ENCODE data around the gene SPAG9.

The SPAG9 gene

GRCh38 chr17:50986989-50987660, 133.5 kb downstream of the SPAG9 start:
- no peak for DNase-seq

DNA sequence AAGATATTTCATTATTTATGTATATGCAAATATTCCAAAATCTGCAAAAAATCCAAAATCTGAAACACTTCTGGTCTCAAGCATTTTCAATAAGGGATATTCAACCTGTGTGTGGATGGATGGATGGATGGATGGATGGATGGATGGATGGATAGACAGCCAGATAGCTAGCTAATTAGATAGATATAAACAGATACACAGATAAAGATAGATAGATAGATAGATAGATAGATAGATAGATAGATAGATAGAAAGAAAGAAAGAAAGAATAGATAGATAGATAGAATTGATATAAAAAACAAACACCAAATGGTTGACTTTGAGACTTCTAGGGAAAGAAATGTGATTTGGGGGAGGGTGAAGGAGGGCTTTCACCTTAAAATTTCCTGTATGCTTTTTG, 139.4 kb downstream of the SPAG9 start:
- no peak for DNase-seq

GRCh38 chr17:50979524-50979927, 141.1 kb downstream of the SPAG9 start:
- no peak for DNase-seq

DNA sequence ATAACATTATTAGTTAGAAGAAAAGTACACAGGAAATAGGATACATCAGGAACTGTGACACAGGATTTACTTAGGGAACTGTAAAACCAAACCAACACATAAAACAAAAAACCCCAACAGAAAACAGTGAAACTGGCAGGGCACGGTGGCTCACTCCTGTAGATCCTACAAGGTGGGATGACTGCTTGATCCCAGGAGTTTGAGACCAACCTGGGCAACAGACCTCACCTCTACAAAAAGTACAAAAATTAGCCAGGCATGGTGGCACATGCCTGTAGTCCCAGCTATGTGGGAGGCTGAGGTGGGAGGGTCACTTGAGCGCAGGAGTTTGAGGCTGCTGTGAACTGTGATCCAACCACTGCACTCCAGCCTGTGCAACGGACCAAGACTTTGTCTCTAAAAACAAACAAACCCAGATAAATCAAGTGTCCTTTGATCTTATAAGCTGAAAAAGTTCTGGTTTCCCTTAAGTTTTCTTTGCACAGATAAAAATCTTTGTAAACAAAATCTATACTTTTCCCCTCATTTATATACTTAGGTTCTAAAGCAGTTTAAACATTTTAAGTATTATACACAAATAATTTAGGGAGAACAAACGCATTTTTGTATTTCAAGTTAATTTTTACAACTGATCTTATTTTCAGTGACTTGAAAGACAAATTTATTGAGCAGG, 143.0 kb downstream of the SPAG9 start:
- no peak for DNase-seq

- DNase-seq, result no peak
These were observed 143.7 kb downstream of the SPAG9 start for GRCh38 chr17:50976951-50977472.

DNA sequence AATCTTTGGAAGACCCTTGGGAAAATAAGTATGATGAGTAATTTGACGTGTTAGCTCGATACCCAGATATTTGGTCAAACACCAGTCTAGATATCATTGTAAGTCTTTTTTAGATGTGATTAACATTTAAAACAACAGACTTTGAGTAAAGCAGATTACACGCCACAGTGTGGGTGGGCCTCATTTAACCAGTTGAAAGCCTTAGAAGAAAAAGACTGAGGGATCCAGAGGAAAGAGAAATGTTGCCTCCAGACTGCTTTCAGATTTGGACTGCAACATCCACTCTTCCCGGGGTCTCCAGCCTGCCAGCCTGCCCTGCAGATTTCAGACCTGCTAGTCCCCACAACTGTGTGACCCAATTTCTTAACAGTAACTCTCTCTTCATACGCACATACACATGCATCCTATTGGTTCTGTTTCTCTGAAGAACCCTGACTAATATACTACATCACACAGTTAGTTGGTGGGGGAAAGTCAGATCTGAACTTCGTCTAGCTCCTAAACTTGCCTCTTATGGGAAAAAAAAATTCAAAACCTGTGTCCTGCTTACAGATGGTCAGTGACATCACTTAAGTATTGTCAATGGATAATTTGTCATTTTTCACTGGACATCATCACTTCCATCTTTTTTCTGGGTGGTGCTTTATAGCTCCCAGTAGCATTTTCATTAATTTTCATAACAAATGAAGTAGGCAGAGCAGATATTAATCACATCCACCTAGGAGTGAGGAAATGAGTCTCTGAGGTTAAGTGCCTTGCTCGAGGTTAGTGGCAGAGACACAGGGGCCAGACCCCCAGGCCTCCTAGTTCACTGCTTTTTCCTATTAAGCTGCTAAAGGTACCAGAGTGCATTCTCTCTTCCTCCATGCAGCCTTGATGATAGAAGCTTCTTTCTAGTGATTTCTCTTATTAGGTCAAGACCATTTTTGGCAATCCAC, 146.8 kb downstream of the SPAG9 start:
- DNase-seq, result no peak

DNA sequence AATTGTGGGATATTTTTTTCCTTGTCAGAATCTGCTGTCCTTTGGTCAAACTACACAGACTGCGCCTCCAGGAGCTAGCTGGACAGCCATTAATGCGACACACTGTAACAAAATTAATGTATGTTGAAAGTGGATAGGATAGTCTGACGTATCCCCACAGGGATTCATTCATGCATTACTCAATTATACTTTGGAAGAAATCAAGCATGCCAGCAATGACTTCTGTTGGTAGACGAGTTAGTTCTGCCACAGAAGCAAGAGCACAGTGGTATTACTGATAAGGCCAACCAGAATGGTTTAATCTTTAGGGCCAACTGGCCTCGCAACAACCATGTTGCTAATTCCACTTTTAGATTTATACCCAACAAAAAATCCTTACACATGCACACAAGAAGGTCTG, 148.1 kb downstream of the SPAG9 start:
- DNase-seq, result no peak

- DNase-seq, result no peak
These were observed 152.9 kb downstream of the SPAG9 start for GRCh38 chr17:50967795-50968194.

DNA sequence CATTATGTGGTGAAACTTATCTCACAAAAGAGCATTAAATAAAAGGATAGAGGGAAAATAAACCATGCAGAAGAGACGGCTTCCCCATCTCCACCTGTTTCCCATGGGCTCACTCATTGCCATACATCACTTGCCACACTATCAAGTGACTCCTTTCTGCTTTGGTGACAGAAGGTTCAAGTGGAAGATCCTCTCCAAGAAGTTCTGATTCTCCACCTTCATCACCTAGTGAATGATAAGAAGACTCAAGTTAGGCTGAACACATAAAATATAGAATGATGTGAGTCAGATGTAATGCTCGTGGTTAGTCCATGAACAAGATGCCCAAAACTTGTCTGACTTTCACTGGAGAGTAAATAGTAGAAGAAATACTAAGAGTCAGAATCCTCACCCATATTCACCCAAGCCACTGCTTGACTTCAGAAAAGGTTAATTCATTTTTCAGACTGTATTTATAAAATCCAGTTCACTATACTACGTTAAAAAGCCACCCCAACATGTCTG, 154.5 kb downstream of the SPAG9 start:
- DNase-seq, result no peak

DNA sequence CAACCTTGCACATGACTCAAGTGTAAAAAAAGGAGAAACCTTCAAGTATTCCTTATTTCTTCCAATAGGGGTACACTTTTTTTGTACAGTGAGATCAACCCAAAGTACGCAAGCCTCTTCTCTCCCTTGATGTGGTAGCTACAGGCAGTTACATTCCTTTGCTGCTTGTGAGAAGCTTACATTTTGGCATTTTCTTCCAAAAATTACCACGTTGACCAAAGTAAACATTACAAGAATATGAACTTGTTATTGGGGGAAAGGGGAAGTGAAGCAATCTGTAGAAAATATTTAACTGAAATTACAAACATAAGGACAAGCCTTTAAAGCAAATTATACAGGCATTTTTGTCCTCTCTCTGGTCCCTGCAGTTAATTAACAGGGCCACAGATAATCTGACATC, 157.5 kb downstream of the SPAG9 start:
- no peak for DNase-seq

- no peak for DNase-seq
These were observed 159.1 kb downstream of the SPAG9 start for GRCh38 chr17:50961282-50962220.

GRCh38 chr17:50959341-50959740, 161.3 kb downstream of the SPAG9 start:
- DNase-seq, result no peak

- no peak for DNase-seq
These were observed 162.8 kb downstream of the SPAG9 start for GRCh38 chr17:50957600-50958575.

GRCh38 chr17:50956750-50957523, 163.7 kb downstream of the SPAG9 start:
- peak; percentile 28 for DNase-seq

DNA sequence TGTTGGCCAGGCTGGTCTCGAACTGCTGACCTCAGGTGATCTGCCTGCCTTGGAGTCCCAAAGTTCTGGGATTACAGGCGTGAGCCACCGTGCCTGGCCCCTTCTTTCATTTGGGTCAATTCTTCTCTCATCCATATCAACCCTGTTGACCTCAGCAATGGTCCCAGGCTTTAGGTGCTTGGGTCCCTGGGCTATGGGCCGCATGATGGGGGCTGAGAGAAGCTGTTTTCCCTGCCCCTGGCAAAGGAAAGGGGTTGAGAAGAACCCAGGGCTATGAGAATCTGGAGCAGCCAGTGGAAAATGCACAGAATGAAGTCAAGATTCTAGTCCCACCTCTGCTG, 164.3 kb downstream of the SPAG9 start:
- DNase-seq, result no peak

DNA sequence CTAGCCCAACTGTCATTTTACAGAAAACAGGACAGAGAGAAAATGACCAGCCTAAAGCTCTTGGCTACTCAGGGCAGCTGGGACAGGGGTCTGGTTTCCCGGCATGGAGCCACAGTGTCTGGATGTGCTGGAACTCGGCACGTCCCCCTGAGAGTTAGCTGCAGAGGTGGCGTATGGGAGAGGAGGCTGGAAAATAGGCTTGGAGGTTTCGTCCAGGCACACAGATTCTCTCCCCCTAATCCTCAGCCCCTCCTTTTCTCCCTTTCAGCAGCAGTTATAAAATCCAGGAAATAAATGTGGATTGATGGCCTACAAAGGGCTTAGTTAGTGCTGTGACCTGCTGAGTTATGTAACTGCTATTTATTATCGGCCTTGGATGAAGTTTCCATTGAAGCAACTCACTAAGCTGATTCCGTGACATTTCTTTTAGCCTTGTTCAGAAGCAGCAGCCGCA, 165.0 kb downstream of the SPAG9 start:
- no peak for DNase-seq

GRCh38 chr17:50955160-50955559, 165.5 kb downstream of the SPAG9 start:
- no peak for DNase-seq

DNA sequence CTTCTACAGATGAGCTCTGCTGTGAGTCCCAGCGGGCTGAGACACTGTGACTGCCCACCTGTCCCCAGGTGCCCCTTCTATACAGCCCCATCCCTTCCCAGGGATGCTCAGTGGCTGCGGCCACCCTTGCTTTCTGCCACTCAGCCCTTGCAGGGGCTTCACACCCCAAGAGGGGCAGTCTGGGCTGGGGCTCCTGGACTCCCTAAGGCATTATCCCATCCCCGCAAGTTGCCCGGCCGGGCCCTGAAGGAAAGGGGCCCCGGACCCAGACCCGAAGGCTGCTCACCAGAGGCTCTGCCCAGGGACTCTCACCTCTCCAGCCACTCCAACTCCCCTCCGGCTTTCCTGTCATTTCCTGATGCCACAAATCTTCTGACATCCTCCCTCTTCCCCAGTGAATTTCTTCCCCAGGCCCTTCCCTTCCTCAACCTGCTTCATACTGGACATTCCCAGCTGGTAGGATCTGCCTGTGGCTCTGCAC, 166.0 kb downstream of the SPAG9 start:
- no peak for DNase-seq

DNA sequence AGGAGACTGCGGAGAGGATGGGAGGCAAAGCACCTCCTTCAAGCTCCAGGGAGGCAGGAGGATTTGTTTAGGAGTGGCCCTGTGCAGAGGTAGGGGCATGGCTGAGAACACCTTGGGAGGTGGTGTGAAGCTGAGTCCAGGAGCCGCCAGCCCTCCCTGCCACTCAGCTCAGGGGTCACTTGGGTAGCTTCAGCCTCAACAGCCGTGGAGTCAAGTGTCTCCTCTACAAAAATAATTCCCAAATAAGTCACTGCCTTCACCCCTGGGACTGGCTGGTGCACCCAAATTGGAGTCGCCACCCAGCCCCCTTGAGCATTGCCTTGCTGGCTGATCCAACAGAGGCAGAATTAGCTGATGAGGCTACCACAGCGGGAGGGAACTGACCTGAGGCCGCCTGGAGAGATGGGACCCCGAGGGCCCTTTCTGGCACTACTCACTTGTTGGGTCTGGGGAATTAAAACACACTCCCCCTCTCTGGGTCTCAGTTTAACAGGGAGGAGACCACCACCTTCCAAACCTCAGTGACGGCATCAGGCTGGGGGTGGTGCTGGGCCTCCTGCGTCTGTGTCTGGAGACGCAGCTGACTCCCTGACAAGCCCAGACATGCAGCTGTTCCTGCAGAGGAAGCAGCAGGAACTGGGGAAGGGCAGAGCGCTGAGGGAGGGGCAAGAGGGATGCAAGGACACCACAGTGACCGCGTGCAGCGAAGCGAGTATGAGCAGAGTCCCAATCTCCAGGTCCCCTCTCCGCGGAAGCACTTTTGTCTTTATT, 166.7 kb downstream of the SPAG9 start:
- DNase-seq, result no peak

All from amniotic stem cell (primary cell).